ENCODE results near the gene GHR.

GRCh38 chr5:42555010-42555409 lies 131.8 kb downstream of the GHR start:
- TF ChIP-seq, protein P1, sequence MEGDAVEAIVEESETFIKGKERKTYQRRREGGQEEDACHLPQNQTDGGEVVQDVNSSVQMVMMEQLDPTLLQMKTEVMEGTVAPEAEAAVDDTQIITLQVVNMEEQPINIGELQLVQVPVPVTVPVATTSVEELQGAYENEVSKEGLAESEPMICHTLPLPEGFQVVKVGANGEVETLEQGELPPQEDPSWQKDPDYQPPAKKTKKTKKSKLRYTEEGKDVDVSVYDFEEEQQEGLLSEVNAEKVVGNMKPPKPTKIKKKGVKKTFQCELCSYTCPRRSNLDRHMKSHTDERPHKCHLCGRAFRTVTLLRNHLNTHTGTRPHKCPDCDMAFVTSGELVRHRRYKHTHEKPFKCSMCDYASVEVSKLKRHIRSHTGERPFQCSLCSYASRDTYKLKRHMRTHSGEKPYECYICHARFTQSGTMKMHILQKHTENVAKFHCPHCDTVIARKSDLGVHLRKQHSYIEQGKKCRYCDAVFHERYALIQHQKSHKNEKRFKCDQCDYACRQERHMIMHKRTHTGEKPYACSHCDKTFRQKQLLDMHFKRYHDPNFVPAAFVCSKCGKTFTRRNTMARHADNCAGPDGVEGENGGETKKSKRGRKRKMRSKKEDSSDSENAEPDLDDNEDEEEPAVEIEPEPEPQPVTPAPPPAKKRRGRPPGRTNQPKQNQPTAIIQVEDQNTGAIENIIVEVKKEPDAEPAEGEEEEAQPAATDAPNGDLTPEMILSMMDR (IDR thresholded peaks at IDR 0.05; ENCODE audit: borderline replicate concordance, extremely low read depth, low read length, poor library complexity, severe bottlenecking): no peak
- TF ChIP-seq EZH2 (IDR thresholded peaks at IDR 0.05; ENCODE audit: borderline replicate concordance, low read depth, low read length, severe bottlenecking): no peak

All from DND-41 (cell line).